Measurements from ENCODE around the gene TPSG1.

GRCh38 chr16:1206326-1206725 is 18.7 kb downstream of the TPSG1 start:
- TF ChIP-seq POLR2AphosphoS5 (IDR thresholded peaks at IDR 0.05; ENCODE audit: low read depth, low read length) (no peak), POLR2A (IDR thresholded peaks at IDR 0.05; ENCODE audit: low read depth, low read length) (no peak)

Measured in GM12892 (cell line).